ENCODE measurements around the gene GRXCR1.

The GRXCR1 gene

GRCh38 chr4:42910459-42910858 is 17.9 kb downstream of the GRXCR1 start:
- Histone ChIP-seq H4K20me1 (ENCODE audit: insufficient read depth) (no peaks in the 10 kb centered on the region), H2AFZ (ENCODE audit: low read depth) (no peak overlapping the region), H3K9ac (no peak overlapping the region), H3K27me3 (ENCODE audit: insufficient read depth, low read depth) (no peaks in the 10 kb centered on the region), H3K27ac (no peak overlapping the region), H3K4me1 (ENCODE audit: low read depth, poor library complexity, severe bottlenecking) (no peaks in the 10 kb centered on the region), H3K4me3 (IDR thresholded peaks at IDR 0.05; ENCODE audit: insufficient read depth, low read depth, low read length) (no peak overlapping the region), H3K36me3 (ENCODE audit: insufficient read depth) (no peaks in the 10 kb centered on the region), H3K79me2 (ENCODE audit: insufficient read depth, low read depth) (no peaks in the 10 kb centered on the region), H3K4me2 (no peak overlapping the region)
- TF ChIP-seq, protein P1, sequence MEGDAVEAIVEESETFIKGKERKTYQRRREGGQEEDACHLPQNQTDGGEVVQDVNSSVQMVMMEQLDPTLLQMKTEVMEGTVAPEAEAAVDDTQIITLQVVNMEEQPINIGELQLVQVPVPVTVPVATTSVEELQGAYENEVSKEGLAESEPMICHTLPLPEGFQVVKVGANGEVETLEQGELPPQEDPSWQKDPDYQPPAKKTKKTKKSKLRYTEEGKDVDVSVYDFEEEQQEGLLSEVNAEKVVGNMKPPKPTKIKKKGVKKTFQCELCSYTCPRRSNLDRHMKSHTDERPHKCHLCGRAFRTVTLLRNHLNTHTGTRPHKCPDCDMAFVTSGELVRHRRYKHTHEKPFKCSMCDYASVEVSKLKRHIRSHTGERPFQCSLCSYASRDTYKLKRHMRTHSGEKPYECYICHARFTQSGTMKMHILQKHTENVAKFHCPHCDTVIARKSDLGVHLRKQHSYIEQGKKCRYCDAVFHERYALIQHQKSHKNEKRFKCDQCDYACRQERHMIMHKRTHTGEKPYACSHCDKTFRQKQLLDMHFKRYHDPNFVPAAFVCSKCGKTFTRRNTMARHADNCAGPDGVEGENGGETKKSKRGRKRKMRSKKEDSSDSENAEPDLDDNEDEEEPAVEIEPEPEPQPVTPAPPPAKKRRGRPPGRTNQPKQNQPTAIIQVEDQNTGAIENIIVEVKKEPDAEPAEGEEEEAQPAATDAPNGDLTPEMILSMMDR (conservative IDR thresholded peaks at IDR 0.05; ENCODE audit: low read depth, low read length): no peak

DNA sequence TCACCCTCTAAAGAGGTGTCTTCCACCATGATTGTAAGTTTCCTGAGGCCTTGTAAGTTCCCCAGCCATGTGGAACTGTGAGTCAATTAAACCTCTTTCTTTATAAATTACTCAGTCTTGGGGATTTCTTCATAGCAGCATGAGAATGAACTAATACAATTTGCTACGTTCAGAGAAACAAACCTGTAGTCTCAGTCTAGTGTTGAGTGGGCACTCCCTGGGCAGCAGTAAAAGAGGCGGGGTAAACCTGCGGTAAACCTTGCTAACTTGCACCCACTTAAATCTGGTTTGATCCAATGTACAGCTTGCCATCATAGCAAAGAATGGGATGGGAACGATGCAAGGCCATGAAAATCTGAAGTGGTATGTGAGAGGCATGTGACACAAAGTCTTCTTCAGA is 22.4 kb downstream of the GRXCR1 start:
- Histone ChIP-seq H3K27ac (no peak overlapping the region), H3K4me3 (IDR thresholded peaks at IDR 0.05; ENCODE audit: insufficient read depth, low read depth, low read length) (no peak overlapping the region)

DNA sequence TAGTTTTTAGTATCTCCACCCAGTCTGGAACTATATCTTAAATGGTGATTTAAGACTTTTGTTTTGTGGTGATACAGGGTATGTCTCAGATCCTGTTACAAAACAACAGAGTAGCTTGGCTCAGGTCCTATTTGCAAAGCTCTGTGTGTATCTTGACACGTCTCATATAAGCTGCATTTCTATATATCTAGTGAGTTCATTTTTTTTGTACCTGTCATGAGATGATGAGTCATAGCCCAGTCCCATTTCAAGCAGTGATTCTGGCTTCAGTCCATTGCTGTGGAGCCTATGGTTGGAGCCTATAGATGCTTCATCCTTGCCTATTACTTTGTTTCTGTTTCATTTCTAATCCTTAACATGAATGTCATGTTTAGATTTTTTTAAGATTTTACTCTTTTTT is 23.0 kb downstream of the GRXCR1 start:
- H2AFZ ChIP-seq (ENCODE audit: low read depth): no peak overlapping the region
- peaks cover 3% of the 10 kb centered on the region for H3K4me1 ChIP-seq (ENCODE audit: low read depth, poor library complexity, severe bottlenecking)
- no peaks in the 10 kb centered on the region for H4K20me1 ChIP-seq (ENCODE audit: insufficient read depth)
- TF ChIP-seq, protein P1 (conservative IDR thresholded peaks at IDR 0.05; ENCODE audit: low read depth, low read length): no peak
- H3K79me2 ChIP-seq (ENCODE audit: insufficient read depth, low read depth): no peaks in the 10 kb centered on the region
- H3K9ac ChIP-seq: no peak overlapping the region
- no peak overlapping the region for H3K27ac ChIP-seq
- no peak overlapping the region for H3K4me2 ChIP-seq
- H3K4me3 ChIP-seq (IDR thresholded peaks at IDR 0.05; ENCODE audit: insufficient read depth, low read depth, low read length): no peak overlapping the region
- H3K27me3 ChIP-seq (ENCODE audit: insufficient read depth, low read depth): no peaks in the 10 kb centered on the region
- H3K36me3 ChIP-seq (ENCODE audit: insufficient read depth): no peaks in the 10 kb centered on the region

More for the DNA sequence above, 22.4 kb downstream of the GRXCR1 start:
- Histone ChIP-seq H3K4me2 (no peak overlapping the region), H3K36me3 (ENCODE audit: insufficient read depth) (no peaks in the 10 kb centered on the region), H3K9ac (no peak overlapping the region), H3K27me3 (ENCODE audit: insufficient read depth, low read depth) (no peaks in the 10 kb centered on the region), H2AFZ (ENCODE audit: low read depth) (no peak overlapping the region), H4K20me1 (ENCODE audit: insufficient read depth) (no peaks in the 10 kb centered on the region), H3K4me1 (ENCODE audit: low read depth, poor library complexity, severe bottlenecking) (peaks cover 3% of the 10 kb centered on the region), H3K79me2 (ENCODE audit: insufficient read depth, low read depth) (no peaks in the 10 kb centered on the region)
- TF ChIP-seq, protein P1 (conservative IDR thresholded peaks at IDR 0.05; ENCODE audit: low read depth, low read length): no peak

- TF ChIP-seq, protein P1 (conservative IDR thresholded peaks at IDR 0.05; ENCODE audit: low read depth, low read length): no peak
- Histone ChIP-seq H3K36me3 (ENCODE audit: insufficient read depth) (no peaks in the 10 kb centered on the region), H2AFZ (ENCODE audit: low read depth) (no peak overlapping the region), H3K79me2 (ENCODE audit: insufficient read depth, low read depth) (no peaks in the 10 kb centered on the region), H3K27ac (no peak overlapping the region), H3K4me1 (ENCODE audit: low read depth, poor library complexity, severe bottlenecking) (peaks cover 3% of the 10 kb centered on the region), H3K9ac (no peak overlapping the region), H3K4me2 (no peak overlapping the region), H3K27me3 (ENCODE audit: insufficient read depth, low read depth) (no peaks in the 10 kb centered on the region), H3K4me3 (IDR thresholded peaks at IDR 0.05; ENCODE audit: insufficient read depth, low read depth, low read length) (no peak overlapping the region), H4K20me1 (ENCODE audit: insufficient read depth) (no peaks in the 10 kb centered on the region)
Observed at GRCh38 chr4:42917296-42917695, 24.8 kb downstream of the GRXCR1 start.
